Gastroesophageal sphincter (tissue), 4 donors: ENCODE data around the gene CEP19. TPM values are rescaled to one million over a fixed set of nuclear protein-coding genes. Genes with fewer than 3 reads are reported as not detected.
A peak's percentile ranks its signal among the peaks of the same experiment; 100 is the strongest.
"Not testable (repeated sequence)": the region's sequence is repeated elsewhere in the genome, so short reads cannot be mapped to it uniquely, and the experiment has no call there.

Experiments
- ATAC-seq: fragments of 150-250 bp; one replicate; pipeline ENCODE4 v1.9.1; 2016; ENCODE audit warnings: mild to moderate bottlenecking, moderate library complexity
- H3K27ac ChIP-seq, 4 donors: fragments of 200-600 bp; sonication (generic) in 3 of 4; 1 replicate in 3 of 4; 2 replicates in 1 of 4; pipeline ENCODE4 v1.5.1; 2016 to 2019
- H3K27me3 ChIP-seq: fragments of 200-600 bp; sonication (generic); one replicate; pipeline ENCODE4 v1.5.1; 2019
- H3K36me3 ChIP-seq, 2 donors: fragments of 200-600 bp; sonication (generic); one replicate each; pipeline ENCODE4 v1.5.1; 2019; ENCODE audit warnings: control low read depth in 1 of 2
- H3K4me1 ChIP-seq, 3 donors: fragments of 200-600 bp; sonication (generic); 1 replicate in 2 of 3; 2 replicates in 1 of 3; pipeline ENCODE4 v1.5.1; 2016 to 2019; ENCODE audit warnings: control low read depth in 2 of 3
- H3K4me3 ChIP-seq, 2 donors: fragments of 200-600 bp; sonication (generic); one replicate each; pipeline ENCODE4 v1.5.1; 2019; ENCODE audit warnings: mild to moderate bottlenecking in 1 of 2, moderate library complexity in 1 of 2
- H3K9me3 ChIP-seq, 3 donors: fragments of 200-600 bp; sonication (generic); one replicate each; pipeline ENCODE4 v1.5.1; 2017 to 2019; ENCODE audit warnings: control low read depth in 2 of 3
- CTCF ChIP-seq, 4 experiments: fragments of 200-600 bp in 2 of 4; fragments of 450-650 bp in 2 of 4; sonication (generic) in 1 of 4; IDR thresholded peaks; one replicate each; pipeline ENCODE4 v1.5.1; 2017 to 2019; ENCODE audit warnings: antibody characterized with exemption in 4 of 4, mild to moderate bottlenecking in 2 of 4, moderate library complexity in 2 of 4
- EP300 ChIP-seq: sonication (generic); formaldehyde crosslinking; IDR thresholded peaks from one replicate; pipeline ENCODE4 v1.6.1; 2017; ENCODE audit warnings: antibody characterized with exemption, mild to moderate bottlenecking
- POLR2A ChIP-seq, 2 donors: fragments of 450-650 bp; IDR thresholded peaks; one replicate each; pipeline ENCODE4 v1.6.1; 2017; ENCODE audit warnings: antibody characterized with exemption in 2 of 2, mild to moderate bottlenecking in 2 of 2, moderate library complexity in 1 of 2
- POLR2AphosphoS5 ChIP-seq: sonication (generic); formaldehyde crosslinking; IDR thresholded peaks from one replicate; pipeline ENCODE4 v1.6.1; 2017; ENCODE audit warnings: antibody characterized with exemption
- WGBS, 2 donors: methylation state at CpG; one replicate each; pipeline ENCODE4 v1.1.5; 2018; ENCODE audit warnings: low coverage in 1 of 2; 5-methylcytosine and 5-hydroxymethylcytosine counted together
- total RNA-seq, 4 donors: library from RNA; depleted of rRNA; stranded (reverse); fragments of >200 nt; gene quantifications; one replicate each; pipeline ENCODE4 v1.1.0, GENCODE V29; 2016

The CEP19 gene
- total RNA-seq, 4 donors from 2014 or later = 1.1 to 4.9 (median 2.9) TPM

GRCh38 chr3:196753201-196753600 is 41.2 kb upstream of the CEP19 start:
- TF ChIP-seq POLR2AphosphoS5 (no peak), POLR2A (IDR thresholded peaks at IDR 0.05) (no peak), EP300 (no peak), CTCF (IDR thresholded peaks at IDR 0.05) (no peak)
- Histone ChIP-seq H3K4me1 (peaks cover 0 to 28% (median 0%) of the 10 kb centered on the region in 3 donors), H3K4me3 (no peak overlapping the region), H3K9me3 (peaks cover 0 to 10% (median 0%) of the 10 kb centered on the region in 3 donors), H3K27ac (no peak overlapping the region), H3K27me3 (no peaks in the 10 kb centered on the region), H3K36me3 (peaks cover 0 to 13% of the 10 kb centered on the region in 2 donors)
- 98% methylated on average over 4 of the region's 8 CpGs; no CpG with 5 or more reads in 1 of the 2 donors for WGBS, 2 donors
- no peak for ATAC-seq

- Histone ChIP-seq H3K4me3 (no peak overlapping the region), H3K36me3 (peaks cover 0 to 12% of the 10 kb centered on the region in 2 donors), H3K27me3 (no peaks in the 10 kb centered on the region), H3K9me3 (no peaks in the 10 kb centered on the region), H3K4me1 (peaks cover 0 to 27% (median 0%) of the 10 kb centered on the region in 3 donors), H3K27ac (no peak overlapping the region)
- no peak for TF ChIP-seq EP300
- no peak for TF ChIP-seq CTCF (IDR thresholded peaks at IDR 0.05)
- no peak for TF ChIP-seq POLR2AphosphoS5
- no peak for TF ChIP-seq POLR2A (IDR thresholded peaks at IDR 0.05)
- ATAC-seq = no peak
- 91 to 93% methylated on average over 7 to 8 of the region's 8 CpGs for WGBS, 2 donors
Observed at GRCh38 chr3:196749125-196749524, 37.1 kb upstream of the CEP19 start.

GRCh38 chr3:196743569-196743968 is 31.5 kb upstream of the CEP19 start:
- ATAC-seq, H3K9me3 ChIP-seq, H3K4me3 ChIP-seq, H3K27me3 ChIP-seq, H3K36me3 ChIP-seq: not testable (repeated sequence)
- H3K4me1 ChIP-seq = peaks cover 0 to 57% (median 6%) of the 10 kb centered on the region in 3 donors
- peak overlapping the region in 1 of 4 donors; percentile 2 for H3K27ac ChIP-seq
- WGBS, 2 donors = 90 to 96% methylated on average over 7 to 10 of the region's 10 CpGs

- H3K36me3 ChIP-seq = peaks cover 0 to 3% of the 10 kb centered on the region in 2 donors
- peaks cover 0 to 56% (median 6%) of the 10 kb centered on the region in 3 donors for H3K4me1 ChIP-seq
- TF ChIP-seq CTCF (IDR thresholded peaks at IDR 0.05) (no peak), EP300 (no peak), POLR2A (IDR thresholded peaks at IDR 0.05) (no peak)
- no peak for ATAC-seq
- no peaks in the 10 kb centered on the region for H3K9me3 ChIP-seq
- WGBS, 2 donors = 6 to 27% methylated on average over 5 of the region's 5 CpGs
- peak overlapping the region; percentile 91 to 97 (median 95) for H3K27ac ChIP-seq
- no peaks in the 10 kb centered on the region for H3K27me3 ChIP-seq
- peak overlapping the region; percentile 81 to 84 for H3K4me3 ChIP-seq
Observed at GRCh38 chr3:196741249-196741889, 29.3 kb upstream of the CEP19 start.

GRCh38 chr3:196740481-196741248 is 28.6 kb upstream of the CEP19 start:
- no peak for TF ChIP-seq EP300
- no peak for TF ChIP-seq CTCF (IDR thresholded peaks at IDR 0.05)
- TF ChIP-seq POLR2AphosphoS5 = no peak
- no peak for TF ChIP-seq POLR2A (IDR thresholded peaks at IDR 0.05)
- no peaks in the 10 kb centered on the region for H3K9me3 ChIP-seq
- H3K27ac ChIP-seq = peak overlapping the region; percentile 91 to 97 (median 95)
- no peaks in the 10 kb centered on the region for H3K36me3 ChIP-seq
- ATAC-seq = no peak
- peak overlapping the region; percentile 81 to 84 for H3K4me3 ChIP-seq
- H3K4me1 ChIP-seq = peaks cover 0 to 52% (median 6%) of the 10 kb centered on the region in 3 donors
- WGBS, 2 donors = 0 to 1% methylated on average over 27 to 30 of the region's 30 CpGs
- H3K27me3 ChIP-seq = no peaks in the 10 kb centered on the region
